DMS114 treated with DMSO at 0.1 percent for 48 hours (cell line): ENCODE results near the gene SCIN.
A peak's percentile ranks its signal among the peaks of the same experiment; 100 is the strongest.

ENCODE experiments used
- DNase-seq: peaks from one replicate; lab custom pipeline; 2025; ENCODE audit not compliant: unreplicated experiment; lab: John Stamatoyannopoulos, UW

Gene SCIN

GRCh38 chr7:12609561-12609960 lies 39.0 kb downstream of the SCIN start:
- DNase-seq: no peak

GRCh38 chr7:12610899-12611298 lies 40.4 kb downstream of the SCIN start:
- DNase-seq: no peak

GRCh38 chr7:12612622-12613021 lies 42.1 kb downstream of the SCIN start:
- no peak for DNase-seq

- no peak for DNase-seq
These were observed 49.0 kb downstream of the SCIN start for GRCh38 chr7:12619461-12620069.

GRCh38 chr7:12620371-12620770 lies 49.9 kb downstream of the SCIN start:
- no peak for DNase-seq

- no peak for DNase-seq
These were observed 52.7 kb downstream of the SCIN start for GRCh38 chr7:12623223-12623622.

- peak; percentile 34 for DNase-seq
These were observed 53.5 kb downstream of the SCIN start for GRCh38 chr7:12623885-12624498.

- no peak for DNase-seq
These were observed 55.3 kb downstream of the SCIN start for GRCh38 chr7:12625836-12626235.

- DNase-seq: no peak
These were observed 59.4 kb downstream of the SCIN start for GRCh38 chr7:12629816-12630512.

GRCh38 chr7:12630513-12630819 lies 59.9 kb downstream of the SCIN start:
- DNase-seq: no peak

- DNase-seq: no peak
These were observed 63.1 kb downstream of the SCIN start for GRCh38 chr7:12633582-12633981.

GRCh38 chr7:12635830-12636229 lies 65.3 kb downstream of the SCIN start:
- peak; percentile 21 for DNase-seq

GRCh38 chr7:12637328-12637727 lies 66.8 kb downstream of the SCIN start:
- no peak for DNase-seq

GRCh38 chr7:12637819-12638592 lies 67.5 kb downstream of the SCIN start:
- no peak for DNase-seq

GRCh38 chr7:12638851-12639456 lies 68.4 kb downstream of the SCIN start:
- DNase-seq: peak; percentile 68

GRCh38 chr7:12640299-12641096 lies 70.0 kb downstream of the SCIN start:
- no peak for DNase-seq

- DNase-seq: no peak
These were observed 70.7 kb downstream of the SCIN start for GRCh38 chr7:12641196-12641595.

GRCh38 chr7:12642508-12642907 lies 72.0 kb downstream of the SCIN start:
- DNase-seq: no peak

GRCh38 chr7:12643001-12643643 lies 72.6 kb downstream of the SCIN start:
- no peak for DNase-seq

- no peak for DNase-seq
These were observed 73.1 kb downstream of the SCIN start for GRCh38 chr7:12643644-12644043.
